CD8-positive, alpha-beta memory T cell (primary cell): ENCODE measurements around the gene NDUFA13. TPM values are rescaled to one million over a fixed set of nuclear protein-coding genes. Genes with fewer than 3 reads are reported as not detected.
A peak's percentile ranks its signal among the peaks of the same experiment; 100 is the strongest.
"Not testable (repeated sequence)": the region's sequence is repeated elsewhere in the genome, so short reads cannot be mapped to it uniquely, and the experiment has no call there.

Experiments
- CTCF ChIA-PET: fragments of 350-600 bp; sonication (Branson Sonifier 250); formaldehyde crosslinking; loops from one replicate; lab custom pipeline; 2021; ENCODE audit warnings: antibody characterized with exemption; lab: Charles Lee
- POLR2A ChIA-PET: fragments of 350-600 bp; sonication (Branson Sonifier 250); formaldehyde crosslinking; loops from one replicate; lab custom pipeline; 2021; ENCODE audit warnings: antibody characterized with exemption; lab: Charles Lee
- DNase-seq, 5 donors: peaks; one replicate each; pipeline versions ENCODE4 v3.0.0 to v3.0.0-alpha.2; 2020 to 2022; ENCODE audit warnings: mixed read lengths in 1 of 5
- H3K27ac ChIP-seq: one replicate; pipeline ENCODE4 v1.7.0; 2013; ENCODE audit warnings: low read depth, mild to moderate bottlenecking, low read length, moderate library complexity
- H3K27me3 ChIP-seq: 2 replicates; pipeline ENCODE4 v1.7.0; 2013; ENCODE audit warnings: low read length, mild to moderate bottlenecking; ENCODE audit not compliant: insufficient read depth, poor library complexity, severe bottlenecking
- H3K36me3 ChIP-seq: 2 replicates; pipeline ENCODE4 v1.7.0; 2013; ENCODE audit warnings: mild to moderate bottlenecking, low read length, moderate library complexity; ENCODE audit not compliant: insufficient read depth
- H3K4me1 ChIP-seq: 2 replicates; pipeline ENCODE4 v1.7.0; 2013; ENCODE audit warnings: mild to moderate bottlenecking, low read length, moderate library complexity; ENCODE audit not compliant: insufficient read depth
- H3K4me3 ChIP-seq: 2 replicates; pipeline ENCODE4 v1.7.0; 2013; ENCODE audit warnings: mild to moderate bottlenecking, low read length
- H3K9me3 ChIP-seq: 2 replicates; pipeline ENCODE4 v1.7.0; 2013; ENCODE audit warnings: mild to moderate bottlenecking, low read length
- H3K27ac Mint-ChIP-seq, 8 donors: one replicate each; pipeline ENCODE4 v1.8.0; 2020 to 2021; ENCODE audit warnings: mixed read lengths in 8 of 8, mild to moderate bottlenecking in 6 of 8, inconsistent platforms in 3 of 8, moderate library complexity in 3 of 8
- H3K27me3 Mint-ChIP-seq, 2 donors: one replicate each; pipeline ENCODE4 v1.8.0; 2020 to 2021; ENCODE audit warnings: mixed read lengths in 2 of 2, mild to moderate bottlenecking in 1 of 2, moderate library complexity in 1 of 2
- H3K36me3 Mint-ChIP-seq, 3 donors: one replicate each; pipeline ENCODE4 v1.8.0; 2020 to 2021; ENCODE audit warnings: mixed read lengths in 3 of 3, inconsistent platforms in 1 of 3, mild to moderate bottlenecking in 1 of 3
- H3K4me1 Mint-ChIP-seq, 3 donors: one replicate each; pipeline ENCODE4 v1.8.0; 2020 to 2021; ENCODE audit warnings: mixed read lengths in 3 of 3, inconsistent platforms in 1 of 3, mild to moderate bottlenecking in 1 of 3
- H3K4me3 Mint-ChIP-seq, 7 donors: one replicate each; pipeline ENCODE4 v1.8.0; 2020 to 2021; ENCODE audit warnings: mixed read lengths in 7 of 7, mild to moderate bottlenecking in 6 of 7, moderate library complexity in 4 of 7, inconsistent platforms in 2 of 7
- H3K9me3 Mint-ChIP-seq, 5 donors: one replicate each; pipeline ENCODE4 v1.8.0; 2020 to 2022; ENCODE audit warnings: mixed read lengths in 5 of 5, mild to moderate bottlenecking in 3 of 5, moderate library complexity in 2 of 5, inconsistent platforms in 1 of 5
- polyA plus RNA-seq: library from polyadenylated mRNA; unstranded; fragments of 300-500 nt; fragmentation: Illumina TruSeq; gene quantifications from one replicate; pipeline ENCODE4 v1.2.3, GENCODE V29; 2021
- total RNA-seq, 2 experiments: library from RNA; stranded (reverse); gene quantifications; one replicate each; pipeline ENCODE4 v1.2.3, GENCODE V29; 2021

The NDUFA13 gene
- total RNA-seq (100 to 1,000 TPM; 337 to 341 TPM), polyA plus RNA-seq (334 TPM)

DNA sequence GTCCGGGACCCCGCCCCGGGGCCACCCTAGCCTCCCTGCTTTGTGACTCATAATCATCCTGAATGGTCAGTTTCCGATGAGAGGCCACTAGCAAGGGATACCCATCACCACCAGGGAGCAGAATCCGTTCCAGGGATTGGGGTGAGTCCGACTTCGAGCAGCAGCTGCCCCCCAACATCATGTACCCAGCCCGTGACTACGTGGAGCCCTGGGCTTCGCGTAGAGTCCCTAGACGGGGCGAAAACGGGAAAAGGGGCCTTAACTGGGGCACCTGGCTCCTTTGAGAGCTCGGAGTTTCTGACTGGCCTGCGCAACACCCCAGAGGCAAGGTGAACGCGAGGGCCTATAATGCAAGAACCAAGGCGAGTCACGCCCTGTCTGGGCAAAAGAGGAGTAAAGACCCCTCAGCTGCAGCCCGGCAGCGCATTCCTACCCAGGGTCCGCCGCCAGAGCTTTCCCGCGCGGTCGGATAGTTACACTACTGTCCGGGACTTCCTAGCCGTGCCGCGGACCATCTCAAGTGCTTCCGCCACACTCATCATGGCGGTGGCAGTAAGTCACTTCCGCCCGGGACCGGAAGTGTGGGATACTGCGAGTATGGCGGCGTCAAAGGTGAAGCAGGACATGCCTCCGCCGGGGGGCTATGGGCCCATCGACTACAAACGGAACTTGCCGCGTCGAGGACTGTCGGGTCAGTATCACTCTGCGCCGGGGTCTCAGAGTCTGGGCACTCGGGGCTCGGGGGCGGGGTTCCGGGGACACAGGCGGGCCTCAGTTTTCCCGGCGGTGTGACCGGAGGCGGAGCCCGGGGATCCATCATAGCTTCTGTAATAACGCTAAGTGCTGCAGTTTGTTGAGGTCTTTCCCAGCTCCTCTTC, at the start of gene NDUFA13:
NDUFA13 (plus strand) TSS at position 584 of the 878 bp plus-strand sequence; CDS start at position 598, 14 bp downstream.
- ChIA-PET CTCF (interaction anchor here (0.7 to 2.1 kb wide), 3 partner anchors 16 to 149 kb away, joined by 4 to 6 read pairs (median 4); no protein-coding TSS in a partner anchor), POLR2A (interaction anchor here (0.5 to 2.1 kb wide), 12 partner anchors 25 to 343 kb away, joined by 3 to 8 read pairs (median 5); partner anchors contain the start of gene ZNF101)
- Histone ChIP-seq H3K36me3 (no peaks in the 10 kb centered on the region), H3K9me3 (no peaks in the 10 kb centered on the region), H3K27ac (peak within 1 kb of the TSS; percentile 83), H3K4me3 (peak within 1 kb of the TSS; percentile 95), H3K4me1 (peaks cover 25% of the 10 kb centered on the region), H3K27me3 (no peaks in the 10 kb centered on the region)
- peaks cover 0 to 27% (median 3%) of the 10 kb centered on the region in 3 donors for H3K36me3 Mint-ChIP-seq
- peak; percentile 88 to 95 (median 92) for DNase-seq
- H3K4me3 Mint-ChIP-seq = peak within 1 kb of the TSS; percentile 94 to 98 (median 96)
- peaks cover 0 to 3% of the 10 kb centered on the region in 2 donors for H3K27me3 Mint-ChIP-seq
- peaks cover 28 to 48% (median 34%) of the 10 kb centered on the region in 3 donors for H3K4me1 Mint-ChIP-seq
- H3K27ac Mint-ChIP-seq = peak within 1 kb of the TSS; percentile 87 to 97 (median 96)
- H3K9me3 Mint-ChIP-seq = no peaks in the 10 kb centered on the region

- H3K4me1 Mint-ChIP-seq = peaks cover 55 to 67% (median 62%) of the 10 kb centered on the region in 3 donors
- peaks cover 15 to 17% (median 16%) of the 10 kb centered on the region in 5 donors for H3K9me3 Mint-ChIP-seq
- no peaks in the 10 kb centered on the region for H3K27me3 ChIP-seq
- POLR2A ChIA-PET = no interaction called here
- no peaks in the 10 kb centered on the region for H3K27me3 Mint-ChIP-seq
- H3K27ac ChIP-seq = no peak overlapping the region
- peak overlapping the region in 5 of 8 donors; percentile 4 to 79 (median 22) for H3K27ac Mint-ChIP-seq
- H3K36me3 ChIP-seq = peaks cover 44% of the 10 kb centered on the region
- peaks cover 15% of the 10 kb centered on the region for H3K9me3 ChIP-seq
- peaks cover 34% of the 10 kb centered on the region for H3K4me1 ChIP-seq
- H3K4me3 ChIP-seq = no peak overlapping the region
- H3K36me3 Mint-ChIP-seq = peaks cover 34 to 68% (median 35%) of the 10 kb centered on the region in 3 donors
- no peak for DNase-seq
- CTCF ChIA-PET = no interaction called here
- H3K4me3 Mint-ChIP-seq = no peak overlapping the region
Observed at GRCh38 chr19:19468424-19469050, 47.5 kb upstream of the NDUFA13 start.

DNA sequence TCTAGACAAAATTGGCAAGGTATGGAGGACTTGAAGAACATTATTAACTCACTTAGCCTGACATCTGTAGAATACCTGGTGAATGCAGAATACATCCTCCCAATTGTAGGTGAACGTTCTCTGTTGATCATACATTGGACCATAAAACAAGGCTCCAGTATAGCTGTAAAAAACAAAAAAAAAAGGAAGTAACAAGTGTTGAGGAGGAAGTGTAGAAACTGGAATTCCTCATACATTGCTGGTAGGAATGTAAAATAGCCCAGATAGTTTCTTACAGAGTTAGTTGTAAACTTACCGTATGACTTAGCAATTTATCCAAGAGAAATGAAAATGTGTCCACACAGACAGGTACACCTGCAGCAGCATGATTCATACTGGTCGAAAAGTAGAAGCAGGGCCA, 45.4 kb upstream of the NDUFA13 start:
- ChIA-PET CTCF (interaction anchor here (1.0 to 1.4 kb wide), 2 partner anchors 19 to 405 kb away, joined by 3 read pairs; no protein-coding TSS in a partner anchor), POLR2A (interaction anchor here (1.3 kb wide), 1 partner anchor 65 kb away, joined by 3 read pairs; the partner anchor contains the start of gene GATAD2A)
- H3K4me1 Mint-ChIP-seq = peaks cover 55 to 68% (median 67%) of the 10 kb centered on the region in 3 donors
- no peaks in the 10 kb centered on the region for H3K27me3 Mint-ChIP-seq
- H3K36me3 Mint-ChIP-seq = peaks cover 31 to 69% (median 34%) of the 10 kb centered on the region in 3 donors
- Histone ChIP-seq H3K4me1 (peaks cover 38% of the 10 kb centered on the region), H3K27me3 (no peaks in the 10 kb centered on the region), H3K36me3 (peaks cover 40% of the 10 kb centered on the region), H3K4me3 (no peak overlapping the region), H3K9me3 (peaks cover 15% of the 10 kb centered on the region), H3K27ac (no peak overlapping the region)
- peak overlapping the region in 6 of 8 donors; percentile 29 to 76 (median 52) for H3K27ac Mint-ChIP-seq
- H3K9me3 Mint-ChIP-seq = peaks cover 15 to 17% (median 16%) of the 10 kb centered on the region in 5 donors
- peak overlapping the region in 1 of 7 donors; percentile 2 for H3K4me3 Mint-ChIP-seq
- no peak for DNase-seq

- Histone ChIP-seq H3K27ac (no peak overlapping the region), H3K27me3 (no peaks in the 10 kb centered on the region), H3K9me3 (peaks cover 15% of the 10 kb centered on the region), H3K36me3 (peaks cover 29% of the 10 kb centered on the region), H3K4me3 (no peak overlapping the region), H3K4me1 (peaks cover 49% of the 10 kb centered on the region)
- Mint-ChIP-seq H3K36me3 (peaks cover 22 to 68% (median 25%) of the 10 kb centered on the region in 3 donors), H3K4me1 (peaks cover 57 to 70% (median 70%) of the 10 kb centered on the region in 3 donors), H3K27ac (peak overlapping the region in 6 of 8 donors; percentile 16 to 90 (median 80)), H3K27me3 (no peaks in the 10 kb centered on the region), H3K9me3 (peaks cover 15 to 17% (median 16%) of the 10 kb centered on the region in 5 donors), H3K4me3 (peak overlapping the region in 3 of 7 donors; percentile 32 to 44 (median 36))
- no peak for DNase-seq
- ChIA-PET POLR2A (interaction anchor here (1.0 kb wide), 1 partner anchor 66 kb away, joined by 4 read pairs; the partner anchor contains the start of gene GATAD2A), CTCF (interaction anchor here (1.1 to 1.3 kb wide), 2 partner anchors 9 to 18 kb away, joined by 3 read pairs; no protein-coding TSS in a partner anchor)
Observed at GRCh38 chr19:19471682-19472081, 44.3 kb upstream of the NDUFA13 start.

DNA sequence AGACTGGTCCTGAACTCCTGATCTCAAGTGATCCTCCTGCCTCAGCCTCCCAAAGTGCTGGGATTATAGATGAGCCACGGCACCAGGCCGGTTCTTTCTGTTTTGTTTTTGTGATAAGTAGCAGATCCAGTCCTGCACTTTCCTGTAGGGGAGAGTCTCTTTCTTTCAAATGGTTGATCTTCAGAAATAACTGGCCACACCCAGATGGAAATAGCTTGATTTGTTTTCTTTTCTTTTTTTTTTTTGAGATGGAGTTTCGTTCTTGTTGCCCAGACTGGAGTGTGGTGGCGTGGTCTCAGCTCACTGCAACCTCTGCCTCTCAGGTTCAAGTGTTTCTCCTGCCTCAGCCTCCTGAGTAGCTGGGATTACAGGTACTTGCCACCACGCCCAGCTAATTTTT, 43.9 kb upstream of the NDUFA13 start:
- Mint-ChIP-seq H3K4me3 (peak overlapping the region in 4 of 7 donors; percentile 6 to 42 (median 34)), H3K36me3 (peaks cover 18 to 68% (median 23%) of the 10 kb centered on the region in 3 donors), H3K9me3 (peaks cover 13 to 17% (median 16%) of the 10 kb centered on the region in 5 donors), H3K4me1 (peaks cover 59 to 74% (median 74%) of the 10 kb centered on the region in 3 donors), H3K27ac (peak overlapping the region in 7 of 8 donors; percentile 30 to 90 (median 83))
- H3K27ac ChIP-seq, H3K27me3 Mint-ChIP-seq, DNase-seq, H3K27me3 ChIP-seq, H3K4me3 ChIP-seq: not testable (repeated sequence)
- Histone ChIP-seq H3K36me3 (peaks cover 26% of the 10 kb centered on the region), H3K4me1 (peaks cover 54% of the 10 kb centered on the region), H3K9me3 (peaks cover 15% of the 10 kb centered on the region)
- ChIA-PET CTCF (interaction anchor here (1.1 to 1.3 kb wide), 2 partner anchors 9 to 17 kb away, joined by 3 read pairs; no protein-coding TSS in a partner anchor), POLR2A (interaction anchor here (1.0 kb wide), 1 partner anchor 67 kb away, joined by 4 read pairs; the partner anchor contains the start of gene GATAD2A)

- H3K4me1 Mint-ChIP-seq = peaks cover 72 to 92% (median 92%) of the 10 kb centered on the region in 3 donors
- Histone ChIP-seq H3K27me3 (no peaks in the 10 kb centered on the region), H3K4me1 (peaks cover 67% of the 10 kb centered on the region), H3K27ac (no peak overlapping the region), H3K4me3 (no peak overlapping the region), H3K36me3 (peaks cover 10% of the 10 kb centered on the region), H3K9me3 (no peaks in the 10 kb centered on the region)
- H3K4me3 Mint-ChIP-seq = peak overlapping the region in 5 of 7 donors; percentile 17 to 57 (median 48)
- H3K27ac Mint-ChIP-seq = peak overlapping the region; percentile 29 to 99 (median 90)
- H3K9me3 Mint-ChIP-seq = no peaks in the 10 kb centered on the region
- ChIA-PET POLR2A (no interaction called here), CTCF (interaction anchor here (1.7 kb wide), 1 partner anchor 14 kb away, joined by 7 read pairs; no protein-coding TSS in a partner anchor)
- H3K27me3 Mint-ChIP-seq = peaks cover 0 to 1% of the 10 kb centered on the region in 2 donors
- H3K36me3 Mint-ChIP-seq = peaks cover 0 to 68% (median 10%) of the 10 kb centered on the region in 3 donors
- DNase-seq = no peak
Observed at GRCh38 chr19:19475015-19475765, 40.8 kb upstream of the NDUFA13 start.
